ENCODE results near the gene CDC40.

DNA sequence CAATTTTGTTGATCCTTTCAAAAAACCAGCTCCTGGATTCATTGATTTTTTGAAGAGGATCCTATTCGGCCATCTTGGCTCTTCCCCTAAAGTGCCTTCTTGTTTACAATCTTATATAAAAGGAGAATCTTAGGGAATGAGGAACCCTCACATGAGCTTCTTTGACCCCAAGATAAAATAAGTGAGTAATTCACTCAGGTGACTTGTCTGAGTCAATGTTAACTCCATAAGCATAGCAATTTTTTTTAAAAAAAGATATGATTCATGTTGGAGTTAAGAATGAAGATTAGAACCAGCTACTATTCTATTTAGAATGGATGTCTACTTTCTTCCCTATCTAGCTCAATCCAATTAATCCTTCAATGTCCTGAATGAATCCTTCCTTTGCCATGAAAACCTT, 21.7 kb upstream of the CDC40 start:
- TF ChIP-seq PRDM15 (CRISPR knock-in tag; IDR thresholded peaks at IDR 0.05) (no peak), CHD2 (IDR thresholded peaks at IDR 0.05; ENCODE audit: borderline replicate concordance, low read depth, low read length) (no peak), CTCF (IDR thresholded peaks at IDR 0.05 in 2 of 3, conservative IDR thresholded peaks at IDR 0.05 in 1 of 3; ENCODE audit: control insufficient read depth in 2 of 3, extremely low read depth in 1 of 3, insufficient read depth in 1 of 3, low read depth in 3 of 3, low read length in 3 of 3) (no peak), NFIC (IDR thresholded peaks at IDR 0.05; ENCODE audit: low read depth, low read length) (no peak)
